SU-DHL-6 (cell line): ENCODE results near the gene BIRC2.

Source experiments
- H2AFZ ChIP-seq: fragments of 200-600 bp; sonication (generic); 2 replicates; pipeline ENCODE4 v1.6.1; 2014; ENCODE audit warnings: low read depth, mild to moderate bottlenecking, moderate library complexity, mixed read lengths, antibody characterized with exemption, low read length; ENCODE audit not compliant: severe bottlenecking
- H3F3A ChIP-seq: fragments of 200-600 bp; shearing (Covaris generic); 2 replicates; pipeline ENCODE4 v1.6.0; 2016; ENCODE audit warnings: antibody characterized with exemption, mild to moderate bottlenecking; ENCODE audit not compliant: insufficient read depth
- H3K27ac ChIP-seq: fragments of 200-600 bp; sonication (generic); 2 replicates; pipeline ENCODE4 v1.5.1; 2016; ENCODE audit warnings: low read depth, mild to moderate bottlenecking, low read length, moderate library complexity, mixed read lengths
- H3K27me3 ChIP-seq: fragments of 200-600 bp; sonication (generic), shearing (Covaris generic); 2 replicates; pipeline ENCODE4 v1.6.0; 2014; ENCODE audit warnings: mild to moderate bottlenecking, low read length
- H3K36me3 ChIP-seq: fragments of 200-600 bp; sonication (generic); 2 replicates; pipeline ENCODE4 v1.6.1; 2014; ENCODE audit warnings: mild to moderate bottlenecking, low read length, mixed read lengths
- H3K4me2 ChIP-seq: fragments of 300-600, 200-600 bp; shearing (Covaris generic), sonication (generic); 2 replicates; pipeline ENCODE4 v1.6.0; 2014; ENCODE audit warnings: low read length, low read depth, mild to moderate bottlenecking; ENCODE audit not compliant: poor library complexity, severe bottlenecking
- H3K4me3 ChIP-seq: fragments of 200-600 bp; sonication (generic); 2 replicates; pipeline ENCODE4 v1.5.1; 2014; ENCODE audit warnings: antibody characterized with exemption, low read length, mild to moderate bottlenecking, mixed read lengths; ENCODE audit not compliant: insufficient read depth, poor library complexity, severe bottlenecking
- H3K79me2 ChIP-seq: fragments of 200-600 bp; sonication (generic); 2 replicates; pipeline ENCODE4 v1.6.1; 2014; ENCODE audit warnings: mild to moderate bottlenecking, low read length, moderate library complexity; ENCODE audit not compliant: insufficient read depth
- H3K9ac ChIP-seq: fragments of 200-600 bp; sonication (generic); 2 replicates; pipeline ENCODE4 v1.7.0; 2014; ENCODE audit warnings: mild to moderate bottlenecking, low read length
- H3K9me2 ChIP-seq: fragments of 200-600 bp; sonication (generic); replicated peaks from 2 replicates; pipeline ENCODE4 v1.6.1; 2014; ENCODE audit warnings: low read length; ENCODE audit not compliant: insufficient read depth
- H3K9me3 ChIP-seq: fragments of 200-600 bp; sonication (generic); 2 replicates; pipeline ENCODE4 v1.6.1; 2014; ENCODE audit warnings: low read length, mixed read lengths; ENCODE audit not compliant: insufficient read depth
- H4K20me1 ChIP-seq: fragments of 200-600 bp; sonication (generic); 2 replicates; pipeline ENCODE4 v1.6.1; 2014; ENCODE audit warnings: low read depth, mild to moderate bottlenecking, antibody characterized with exemption, low read length, moderate library complexity, mixed read lengths
- EZH2phosphoT487 ChIP-seq: fragments of 200-600 bp; sonication (generic), shearing (Covaris generic); conservative IDR thresholded peaks from 2 replicates; pipeline ENCODE4 v1.6.1; 2018; ENCODE audit warnings: mild to moderate bottlenecking, antibody characterized with exemption, low read length, moderate library complexity, mixed read lengths
- TF ChIP-seq, protein P1 (sequence below): fragments of 200-600 bp; sonication (generic); IDR thresholded peaks from one replicate; pipeline ENCODE4 v1.5.1; 2017; ENCODE audit warnings: antibody characterized with exemption, mild to moderate bottlenecking, low read length, moderate library complexity; ENCODE audit not compliant: insufficient read depth, poor library complexity, severe bottlenecking

The BIRC2 gene

DNA sequence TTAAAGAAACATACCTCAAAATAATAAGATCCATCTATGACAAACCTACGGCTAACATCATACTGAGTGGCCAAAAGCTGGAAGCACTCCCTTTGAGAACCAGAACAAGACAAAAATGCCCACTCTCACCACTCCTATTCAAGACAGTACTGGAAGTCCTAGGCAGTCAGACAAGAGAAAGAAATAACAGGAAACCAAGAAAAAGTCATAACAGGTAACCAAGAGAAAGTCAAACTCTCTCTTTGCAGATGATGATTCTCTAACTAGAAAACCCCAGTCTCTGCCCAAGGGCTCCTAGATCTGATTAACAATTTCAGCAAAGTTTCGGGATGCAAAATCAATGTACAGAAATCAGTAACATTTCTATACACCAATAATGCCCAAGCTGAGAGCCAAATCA is 70.0 kb downstream of the BIRC2 start:
- H3K27me3 ChIP-seq, result no peaks in the 10 kb centered on the region
- peaks cover 10% of the 10 kb centered on the region for H3F3A ChIP-seq
- no peak overlapping the region for H3K4me2 ChIP-seq
- TF ChIP-seq EZH2phosphoT487, result no peak
- TF ChIP-seq, protein P1, sequence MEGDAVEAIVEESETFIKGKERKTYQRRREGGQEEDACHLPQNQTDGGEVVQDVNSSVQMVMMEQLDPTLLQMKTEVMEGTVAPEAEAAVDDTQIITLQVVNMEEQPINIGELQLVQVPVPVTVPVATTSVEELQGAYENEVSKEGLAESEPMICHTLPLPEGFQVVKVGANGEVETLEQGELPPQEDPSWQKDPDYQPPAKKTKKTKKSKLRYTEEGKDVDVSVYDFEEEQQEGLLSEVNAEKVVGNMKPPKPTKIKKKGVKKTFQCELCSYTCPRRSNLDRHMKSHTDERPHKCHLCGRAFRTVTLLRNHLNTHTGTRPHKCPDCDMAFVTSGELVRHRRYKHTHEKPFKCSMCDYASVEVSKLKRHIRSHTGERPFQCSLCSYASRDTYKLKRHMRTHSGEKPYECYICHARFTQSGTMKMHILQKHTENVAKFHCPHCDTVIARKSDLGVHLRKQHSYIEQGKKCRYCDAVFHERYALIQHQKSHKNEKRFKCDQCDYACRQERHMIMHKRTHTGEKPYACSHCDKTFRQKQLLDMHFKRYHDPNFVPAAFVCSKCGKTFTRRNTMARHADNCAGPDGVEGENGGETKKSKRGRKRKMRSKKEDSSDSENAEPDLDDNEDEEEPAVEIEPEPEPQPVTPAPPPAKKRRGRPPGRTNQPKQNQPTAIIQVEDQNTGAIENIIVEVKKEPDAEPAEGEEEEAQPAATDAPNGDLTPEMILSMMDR, result no peak
- no peak overlapping the region for H2AFZ ChIP-seq
- no peak overlapping the region for H3K27ac ChIP-seq
- no peaks in the 10 kb centered on the region for H3K9me2 ChIP-seq
- H3K9me3 ChIP-seq, result no peaks in the 10 kb centered on the region
- H4K20me1 ChIP-seq, result peaks cover 18% of the 10 kb centered on the region
- H3K4me3 ChIP-seq, result no peak overlapping the region
- no peak overlapping the region for H3K9ac ChIP-seq
- H3K36me3 ChIP-seq, result peaks cover 15% of the 10 kb centered on the region
- H3K79me2 ChIP-seq, result peaks cover 100% of the 10 kb centered on the region

DNA sequence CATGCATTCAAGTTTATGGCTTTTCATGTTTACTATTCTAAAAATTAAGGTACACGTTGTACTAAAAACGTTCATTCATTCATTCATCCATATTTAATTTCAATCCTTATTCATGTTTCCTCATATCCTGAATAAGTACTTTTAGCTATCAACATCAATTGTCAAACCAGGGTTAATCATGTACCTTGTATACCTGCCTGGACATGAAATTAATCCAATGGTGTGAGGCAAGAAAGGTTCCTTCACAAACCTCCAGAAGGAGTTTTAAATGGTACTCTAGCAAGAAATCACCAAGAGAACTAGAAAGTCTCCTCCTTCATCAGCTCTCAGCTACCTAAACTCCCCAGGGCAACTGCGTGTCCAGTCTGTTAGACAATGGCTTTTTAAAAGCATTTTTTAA is 72.2 kb downstream of the BIRC2 start:
- Histone ChIP-seq H3F3A (peaks cover 24% of the 10 kb centered on the region), H3K9me2 (no peaks in the 10 kb centered on the region), H3K79me2 (peaks cover 100% of the 10 kb centered on the region), H3K9me3 (no peaks in the 10 kb centered on the region), H3K4me3 (no peak overlapping the region), H3K36me3 (peaks cover 15% of the 10 kb centered on the region), H2AFZ (no peak overlapping the region), H3K4me2 (no peak overlapping the region), H3K27ac (no peak overlapping the region), H3K9ac (no peak overlapping the region), H4K20me1 (peaks cover 28% of the 10 kb centered on the region), H3K27me3 (no peaks in the 10 kb centered on the region)
- TF ChIP-seq, protein P1, result no peak
- TF ChIP-seq EZH2phosphoT487, result no peak

DNA sequence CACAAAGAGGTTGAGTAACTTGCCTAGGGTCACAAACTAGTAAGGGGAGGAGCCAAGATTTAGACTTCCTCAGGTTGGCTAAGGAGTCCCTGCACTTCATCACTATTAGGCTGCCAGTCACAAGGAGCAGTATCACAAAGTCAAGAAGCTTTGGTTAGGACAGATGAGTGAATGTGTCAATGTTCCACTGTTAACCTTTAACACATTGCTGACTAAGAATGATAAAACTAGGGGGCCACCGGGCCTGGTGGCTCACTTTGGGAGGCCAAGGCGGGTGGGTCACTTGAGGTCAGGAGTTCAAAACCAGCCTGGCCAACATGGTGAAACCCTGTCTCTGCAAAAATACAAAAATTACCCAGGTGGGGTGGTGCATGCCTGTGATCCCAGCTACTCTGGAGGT is 73.5 kb downstream of the BIRC2 start:
- Histone ChIP-seq H3K79me2 (peaks cover 100% of the 10 kb centered on the region), H2AFZ (no peak overlapping the region), H3K36me3 (peaks cover 20% of the 10 kb centered on the region), H3K9me3 (no peaks in the 10 kb centered on the region), H3K27ac (peak overlapping the region; percentile 61), H3K4me2 (no peak overlapping the region), H3K4me3 (no peak overlapping the region), H3K27me3 (no peaks in the 10 kb centered on the region), H4K20me1 (peaks cover 16% of the 10 kb centered on the region), H3K9me2 (no peaks in the 10 kb centered on the region), H3F3A (peaks cover 31% of the 10 kb centered on the region), H3K9ac (no peak overlapping the region)
- TF ChIP-seq, protein P1, result no peak

DNA sequence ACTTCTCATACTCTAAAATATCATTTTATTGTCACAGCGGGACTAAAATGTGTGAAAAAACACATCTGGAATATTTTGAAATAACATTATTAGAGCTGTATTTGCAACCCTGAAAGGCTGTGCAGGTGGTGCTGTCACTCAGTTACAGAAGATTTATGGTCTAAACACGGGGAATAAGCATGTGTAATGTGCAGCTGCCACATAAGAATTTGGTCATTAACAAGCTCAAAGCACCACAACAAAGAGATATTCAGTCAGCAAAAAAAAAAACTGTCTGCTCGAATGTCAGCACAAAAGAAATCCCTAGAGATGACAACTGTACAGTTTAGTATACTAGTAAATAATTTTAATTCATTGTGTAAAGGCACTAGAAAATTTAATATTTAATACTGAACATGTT is 74.2 kb downstream of the BIRC2 start:
- Histone ChIP-seq H3K4me3 (no peak overlapping the region), H3F3A (peaks cover 31% of the 10 kb centered on the region), H2AFZ (no peak overlapping the region), H3K27me3 (no peaks in the 10 kb centered on the region), H3K27ac (peak overlapping the region; percentile 61), H3K9ac (no peak overlapping the region), H3K9me3 (no peaks in the 10 kb centered on the region), H4K20me1 (peaks cover 12% of the 10 kb centered on the region; the same call in 1 of the 2 replicates), H3K9me2 (no peaks in the 10 kb centered on the region), H3K36me3 (peaks cover 26% of the 10 kb centered on the region), H3K4me2 (peak overlapping the region; percentile 38), H3K79me2 (peaks cover 100% of the 10 kb centered on the region)
- no peak for TF ChIP-seq EZH2phosphoT487
- TF ChIP-seq, protein P1, result no peak
